ENCODE data around the gene ZNF778.

- TF ChIP-seq POLR2A (IDR thresholded peaks at IDR 0.05) (no peak), CTCF (IDR thresholded peaks at IDR 0.05) (no peak)
These were observed 42.0 kb upstream of the ZNF778 start for GRCh38 chr16:89175280-89176146.
